HPDE6-E6E7 (cell line): ENCODE results near the gene CKLF.
"Not testable (repeated sequence)": the region's sequence is repeated elsewhere in the genome, so short reads cannot be mapped to it uniquely, and the experiment has no call there.

Source experiments
- DNase-seq: peaks from one replicate; pipeline ENCODE4 v3.0.0; 2011; ENCODE audit warnings: missing footprints; ENCODE audit errors: extremely low spot score

Gene CKLF

GRCh38 chr16:66552286-66553177 lies at the start of gene CKLF:
Gene CKLF (plus strand): TSS chr16:66552576. CDS start chr16:66552716, 140 bp downstream.
- DNase-seq = peak; percentile 99

- no peak for DNase-seq
Measured at GRCh38 chr16:66503030-66503429, 49.3 kb upstream of the CKLF start.

- DNase-seq = no peak
Measured at GRCh38 chr16:66503612-66504011, 48.8 kb upstream of the CKLF start.

GRCh38 chr16:66507731-66508239 lies 44.6 kb upstream of the CKLF start:
- DNase-seq = no peak

- DNase-seq = peak; percentile 98
Measured at GRCh38 chr16:66508248-66508913, 44.0 kb upstream of the CKLF start.

GRCh38 chr16:66508914-66509496 lies 43.4 kb upstream of the CKLF start:
- DNase-seq = no peak

- no peak for DNase-seq
Measured at GRCh38 chr16:66509576-66509975, 42.8 kb upstream of the CKLF start.

GRCh38 chr16:66510298-66510697 lies 42.1 kb upstream of the CKLF start:
- DNase-seq = no peak

GRCh38 chr16:66510711-66511601 lies 41.4 kb upstream of the CKLF start:
- no peak for DNase-seq

GRCh38 chr16:66511602-66512271 lies 40.6 kb upstream of the CKLF start:
- no peak for DNase-seq

GRCh38 chr16:66512272-66513110 lies 39.9 kb upstream of the CKLF start:
- no peak for DNase-seq

- DNase-seq = no peak
Measured at GRCh38 chr16:66513111-66513723, 39.2 kb upstream of the CKLF start.

GRCh38 chr16:66514391-66514790 lies 38.0 kb upstream of the CKLF start:
- DNase-seq = not testable (repeated sequence)

GRCh38 chr16:66514980-66515595 lies 37.3 kb upstream of the CKLF start:
- not testable (repeated sequence) for DNase-seq

- DNase-seq = no peak
Measured at GRCh38 chr16:66515596-66516508, 36.5 kb upstream of the CKLF start.

GRCh38 chr16:66516509-66516807 lies 35.9 kb upstream of the CKLF start:
- no peak for DNase-seq

- DNase-seq = peak; percentile 98
Measured at GRCh38 chr16:66516808-66517585, 35.4 kb upstream of the CKLF start.
